ENCODE results near the gene AKNA.

Gene AKNA

DNA sequence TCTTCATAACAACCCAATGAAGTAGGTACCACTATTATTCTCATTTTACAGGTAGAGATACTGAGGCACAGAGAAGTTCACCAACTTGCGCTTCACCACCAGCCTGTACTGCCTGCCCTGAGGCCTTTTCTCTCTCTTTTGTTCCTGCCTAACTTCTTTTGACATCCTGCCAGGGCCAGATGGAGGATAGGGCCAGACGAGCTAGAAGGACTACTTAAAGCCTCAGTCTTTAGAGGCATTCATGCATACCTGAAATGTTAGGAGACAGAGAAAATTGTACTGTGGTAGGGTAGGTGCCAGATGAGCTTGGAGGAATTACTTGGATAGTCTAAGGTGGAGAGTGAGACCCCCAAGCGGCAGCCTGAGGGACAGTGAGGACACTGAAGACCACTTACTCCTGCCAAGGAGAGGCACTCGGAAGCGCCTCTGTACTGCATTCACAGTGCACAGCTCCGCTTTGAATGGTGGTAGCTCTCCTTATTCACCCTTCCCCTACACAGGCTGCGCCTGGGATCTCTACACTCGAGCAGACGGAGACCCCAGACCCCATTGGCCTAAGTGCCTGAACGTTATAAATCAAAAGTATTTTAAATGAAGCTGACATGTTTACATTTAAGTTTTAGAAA lies 71.1 kb downstream of the AKNA start:
- no peak for DNase-seq (ENCODE audit: low read depth)
- H3K4me3 ChIP-seq (ENCODE audit: low read depth, low read length), result no peak overlapping the region
- TF ChIP-seq, protein P1, sequence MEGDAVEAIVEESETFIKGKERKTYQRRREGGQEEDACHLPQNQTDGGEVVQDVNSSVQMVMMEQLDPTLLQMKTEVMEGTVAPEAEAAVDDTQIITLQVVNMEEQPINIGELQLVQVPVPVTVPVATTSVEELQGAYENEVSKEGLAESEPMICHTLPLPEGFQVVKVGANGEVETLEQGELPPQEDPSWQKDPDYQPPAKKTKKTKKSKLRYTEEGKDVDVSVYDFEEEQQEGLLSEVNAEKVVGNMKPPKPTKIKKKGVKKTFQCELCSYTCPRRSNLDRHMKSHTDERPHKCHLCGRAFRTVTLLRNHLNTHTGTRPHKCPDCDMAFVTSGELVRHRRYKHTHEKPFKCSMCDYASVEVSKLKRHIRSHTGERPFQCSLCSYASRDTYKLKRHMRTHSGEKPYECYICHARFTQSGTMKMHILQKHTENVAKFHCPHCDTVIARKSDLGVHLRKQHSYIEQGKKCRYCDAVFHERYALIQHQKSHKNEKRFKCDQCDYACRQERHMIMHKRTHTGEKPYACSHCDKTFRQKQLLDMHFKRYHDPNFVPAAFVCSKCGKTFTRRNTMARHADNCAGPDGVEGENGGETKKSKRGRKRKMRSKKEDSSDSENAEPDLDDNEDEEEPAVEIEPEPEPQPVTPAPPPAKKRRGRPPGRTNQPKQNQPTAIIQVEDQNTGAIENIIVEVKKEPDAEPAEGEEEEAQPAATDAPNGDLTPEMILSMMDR (IDR thresholded peaks at IDR 0.05; ENCODE audit: insufficient read depth, low read depth, low read length, missing control alignments), result no peak

DNA sequence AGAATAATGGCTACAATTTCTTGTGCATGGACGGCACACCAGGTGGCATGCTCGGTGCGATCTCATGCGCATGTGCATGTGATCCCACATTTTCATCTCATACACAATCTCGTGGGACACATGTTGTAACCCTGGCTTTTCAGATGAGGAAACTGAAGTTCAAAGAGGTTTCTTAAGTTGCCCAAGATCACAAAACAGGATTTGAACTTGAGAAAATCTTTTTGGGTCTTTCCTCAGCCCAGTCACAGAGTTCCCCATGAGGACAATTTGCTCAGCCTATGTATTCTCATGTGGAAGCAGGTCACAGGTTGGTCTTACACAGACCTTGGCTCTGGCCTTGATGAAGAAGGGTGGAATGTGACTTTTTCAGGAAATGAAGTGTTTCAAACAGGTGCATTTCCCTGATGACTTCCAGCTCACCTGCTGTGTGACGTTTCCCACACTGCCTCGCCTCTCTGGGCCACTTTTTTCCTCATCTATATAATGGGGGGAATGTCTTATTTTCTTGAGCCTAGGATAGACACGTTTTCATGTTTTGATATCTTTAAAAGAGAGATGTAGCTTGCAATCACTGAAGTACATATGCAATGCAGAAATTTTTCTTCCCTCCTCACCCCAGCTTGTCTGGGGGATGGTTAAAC lies 71.9 kb downstream of the AKNA start:
- TF ChIP-seq, protein P1 (IDR thresholded peaks at IDR 0.05; ENCODE audit: insufficient read depth, low read depth, low read length, missing control alignments), result no peak
- DNase-seq (ENCODE audit: low read depth), result no peak
- H3K4me3 ChIP-seq (ENCODE audit: low read depth, low read length), result no peak overlapping the region

GRCh38 chr9:114314881-114315722 lies 72.7 kb downstream of the AKNA start:
- no peak for DNase-seq (ENCODE audit: low read depth)
- TF ChIP-seq, protein P1 (IDR thresholded peaks at IDR 0.05; ENCODE audit: insufficient read depth, low read depth, low read length, missing control alignments), result no peak
- H3K4me3 ChIP-seq (ENCODE audit: low read depth, low read length), result no peak overlapping the region

GRCh38 chr9:114314256-114314867 lies 73.4 kb downstream of the AKNA start:
- H3K4me3 ChIP-seq (ENCODE audit: low read depth, low read length), result no peak overlapping the region
- TF ChIP-seq, protein P1 (IDR thresholded peaks at IDR 0.05; ENCODE audit: insufficient read depth, low read depth, low read length, missing control alignments), result no peak
- no peak for DNase-seq (ENCODE audit: low read depth)

GRCh38 chr9:114313186-114313585 lies 74.6 kb downstream of the AKNA start:
- no peak overlapping the region for H3K4me3 ChIP-seq (ENCODE audit: low read depth, low read length)
- TF ChIP-seq, protein P1 (IDR thresholded peaks at IDR 0.05; ENCODE audit: insufficient read depth, low read depth, low read length, missing control alignments), result no peak
- DNase-seq (ENCODE audit: low read depth), result no peak

- TF ChIP-seq, protein P1 (IDR thresholded peaks at IDR 0.05; ENCODE audit: insufficient read depth, low read depth, low read length, missing control alignments), result no peak
- DNase-seq (ENCODE audit: low read depth), result no peak
- H3K4me3 ChIP-seq (ENCODE audit: low read depth, low read length), result no peak overlapping the region
Measured at GRCh38 chr9:114312513-114312875, 75.3 kb downstream of the AKNA start.

Measured in GM12865 (cell line).